Hypothalamus (tissue), 51 donors: Measurements from ENCODE around the gene RPL13A.
A peak's percentile ranks its signal among the peaks of the same experiment; 100 is the strongest.
"Not testable (repeated sequence)": the region's sequence is repeated elsewhere in the genome, so short reads cannot be mapped to it uniquely, and the experiment has no call there.

Experiments used
- DNase-seq, 51 donors: peaks; one replicate each; lab custom pipeline; 2025; lab: John Stamatoyannopoulos, UW

The RPL13A gene

DNA sequence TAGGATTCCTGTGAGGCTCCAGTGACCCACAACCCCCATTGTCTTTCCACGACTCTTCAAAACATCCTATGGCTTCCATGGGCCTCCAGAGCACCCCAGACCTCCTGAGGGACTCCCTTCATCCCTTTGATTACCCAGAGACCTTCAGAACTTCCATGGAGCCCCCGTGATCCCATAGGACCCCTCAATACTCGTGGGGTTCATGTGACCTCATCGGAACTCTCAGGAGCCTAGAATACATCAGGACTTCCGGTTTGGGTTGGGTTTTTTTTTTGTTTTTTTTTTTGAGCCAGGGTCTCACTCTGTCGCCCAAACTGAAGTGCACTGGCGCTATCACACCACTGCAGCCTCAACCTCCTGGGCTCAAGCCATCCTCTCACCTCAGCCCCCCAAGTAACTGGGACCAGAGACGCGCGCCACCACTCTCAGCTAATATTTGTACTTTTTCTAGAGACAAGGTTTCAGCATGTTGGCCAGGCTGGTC is 33.6 kb upstream of the RPL13A start:
- DNase-seq, result no peak

DNA sequence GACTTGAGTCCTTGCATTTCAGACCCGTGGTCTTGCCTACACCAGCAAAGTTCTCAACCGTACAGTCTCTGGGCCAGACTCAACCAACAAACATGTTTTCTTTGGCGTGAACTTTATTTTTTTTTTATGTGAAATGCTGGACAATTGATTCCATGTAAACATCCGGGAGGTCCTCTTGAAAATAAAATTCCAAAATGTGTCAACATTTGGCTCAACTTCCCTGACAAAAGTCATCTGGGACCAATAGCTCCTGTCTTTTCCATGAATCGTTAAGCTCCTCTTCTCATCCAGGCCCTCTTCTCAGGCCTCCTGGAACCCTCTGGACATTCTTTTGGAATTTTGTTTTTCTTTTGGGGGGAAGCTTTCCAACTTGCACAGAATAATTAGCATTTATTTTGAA is 31.6 kb upstream of the RPL13A start:
- DNase-seq, result no peak

DNA sequence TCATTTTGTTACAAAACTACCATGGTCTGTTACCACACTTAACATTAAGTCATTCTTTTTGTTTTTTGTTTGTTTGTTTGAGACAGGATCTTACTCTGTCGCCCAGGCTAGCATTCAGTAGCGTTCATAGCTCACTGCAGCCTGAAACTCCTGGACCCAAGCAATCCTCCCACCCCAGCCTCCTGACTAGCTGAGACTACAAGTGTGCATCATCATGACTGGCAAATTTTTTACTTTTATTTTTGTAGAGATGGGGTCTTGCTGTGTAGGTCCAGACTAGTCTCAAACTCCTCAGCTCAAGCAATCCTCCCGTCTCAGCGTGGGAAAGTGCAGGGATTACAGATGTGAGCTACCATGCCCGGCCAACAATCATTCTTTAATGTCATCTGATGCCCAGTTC is 31.1 kb upstream of the RPL13A start:
- DNase-seq, result no peak

DNA sequence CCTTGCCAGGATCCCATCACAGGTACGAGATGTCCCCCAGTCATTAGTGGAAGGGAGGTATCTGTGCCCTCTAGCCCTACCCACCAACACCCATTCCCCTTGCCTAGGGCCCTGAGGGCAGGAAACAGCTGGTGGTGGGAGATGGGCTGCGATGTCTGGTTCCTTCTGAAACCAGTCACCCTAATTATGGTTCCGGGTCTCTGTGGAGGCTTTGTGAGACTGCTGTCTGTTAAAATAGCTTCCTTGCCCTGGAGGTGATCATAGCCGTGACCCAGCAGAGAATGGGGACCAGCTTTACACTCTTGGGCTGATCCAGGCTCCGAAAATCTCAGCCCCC is 28.9 kb upstream of the RPL13A start:
- no peak for DNase-seq

DNA sequence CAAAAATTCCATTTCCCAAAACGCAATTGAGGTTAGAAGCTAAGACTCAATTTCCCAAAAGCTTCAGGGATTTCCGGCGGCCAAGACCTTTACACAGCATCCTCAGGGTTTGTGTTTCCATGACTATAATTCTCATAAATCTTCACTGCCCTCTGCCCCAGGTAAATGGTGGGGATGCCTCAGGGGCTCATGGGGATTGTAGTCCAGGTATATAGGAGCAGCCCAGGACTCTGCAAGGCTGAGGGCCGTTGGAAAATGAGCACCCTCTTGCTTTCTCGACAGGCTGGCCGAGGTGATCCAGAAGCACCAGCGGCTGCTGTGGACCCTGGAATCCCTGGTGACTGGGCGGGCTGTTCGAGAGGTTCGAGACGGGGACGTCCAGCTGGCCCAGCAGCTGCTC is 28.0 kb upstream of the RPL13A start:
- DNase-seq, result no peak

DNA sequence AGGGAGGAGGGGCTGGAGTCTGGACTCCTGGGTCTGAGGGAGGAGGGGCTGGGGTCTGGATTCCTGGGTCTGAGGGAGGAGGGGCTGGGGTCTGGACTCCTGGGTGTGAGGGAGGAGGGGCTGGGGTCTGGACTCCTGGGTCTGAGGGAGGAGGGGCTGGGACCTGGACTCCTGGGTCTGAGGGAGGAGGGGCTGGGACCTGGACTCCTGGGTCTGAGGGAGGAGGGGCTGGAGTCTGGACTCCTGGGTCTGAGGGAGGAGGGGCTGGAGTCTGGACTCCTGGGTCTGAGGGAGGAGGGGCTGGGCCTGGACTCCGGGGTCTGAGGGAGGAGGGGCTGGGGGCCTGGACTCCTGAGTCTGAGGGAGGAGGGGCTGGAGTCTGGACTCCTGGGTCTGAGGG is 26.3 kb upstream of the RPL13A start:
- not testable (repeated sequence) for DNase-seq

DNA sequence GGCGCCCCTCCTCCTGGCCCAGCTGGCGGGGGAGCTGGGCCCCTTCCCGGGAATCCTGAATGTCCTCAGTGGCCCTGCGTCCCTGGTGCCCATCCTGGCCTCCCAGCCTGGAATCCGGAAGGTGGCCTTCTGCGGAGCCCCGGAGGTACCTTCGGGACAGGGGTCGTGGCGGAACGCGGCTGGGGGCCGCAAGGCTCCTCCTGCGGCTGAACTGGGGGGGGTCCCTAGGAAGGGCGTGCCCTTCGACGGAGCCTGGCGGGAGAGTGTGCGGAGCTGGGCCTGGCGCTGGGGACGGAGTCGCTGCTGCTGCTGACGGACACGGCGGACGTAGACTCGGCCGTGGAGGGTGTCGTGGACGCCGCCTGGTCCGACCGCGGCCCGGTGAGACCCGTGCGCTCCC is 25.8 kb upstream of the RPL13A start:
- no peak for DNase-seq

DNA sequence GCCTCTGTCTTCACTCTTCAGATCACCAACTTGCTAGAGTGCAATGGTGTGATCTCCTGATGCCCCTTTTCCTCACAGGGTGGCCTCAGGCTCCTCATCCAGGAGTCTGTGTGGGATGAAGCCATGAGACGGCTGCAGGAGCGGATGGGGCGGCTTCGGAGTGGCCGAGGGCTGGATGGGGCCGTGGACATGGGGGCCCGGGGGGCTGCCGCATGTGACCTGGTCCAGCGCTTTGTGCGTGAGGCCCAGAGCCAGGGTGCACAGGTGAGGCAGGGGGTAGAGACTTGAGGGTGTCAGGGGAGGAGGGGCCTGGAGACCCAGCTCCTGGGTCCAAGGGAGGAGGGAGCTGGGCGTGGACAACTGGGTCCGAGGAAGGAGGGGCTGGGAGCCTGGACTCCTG is 24.9 kb upstream of the RPL13A start:
- DNase-seq, result no peak

DNA sequence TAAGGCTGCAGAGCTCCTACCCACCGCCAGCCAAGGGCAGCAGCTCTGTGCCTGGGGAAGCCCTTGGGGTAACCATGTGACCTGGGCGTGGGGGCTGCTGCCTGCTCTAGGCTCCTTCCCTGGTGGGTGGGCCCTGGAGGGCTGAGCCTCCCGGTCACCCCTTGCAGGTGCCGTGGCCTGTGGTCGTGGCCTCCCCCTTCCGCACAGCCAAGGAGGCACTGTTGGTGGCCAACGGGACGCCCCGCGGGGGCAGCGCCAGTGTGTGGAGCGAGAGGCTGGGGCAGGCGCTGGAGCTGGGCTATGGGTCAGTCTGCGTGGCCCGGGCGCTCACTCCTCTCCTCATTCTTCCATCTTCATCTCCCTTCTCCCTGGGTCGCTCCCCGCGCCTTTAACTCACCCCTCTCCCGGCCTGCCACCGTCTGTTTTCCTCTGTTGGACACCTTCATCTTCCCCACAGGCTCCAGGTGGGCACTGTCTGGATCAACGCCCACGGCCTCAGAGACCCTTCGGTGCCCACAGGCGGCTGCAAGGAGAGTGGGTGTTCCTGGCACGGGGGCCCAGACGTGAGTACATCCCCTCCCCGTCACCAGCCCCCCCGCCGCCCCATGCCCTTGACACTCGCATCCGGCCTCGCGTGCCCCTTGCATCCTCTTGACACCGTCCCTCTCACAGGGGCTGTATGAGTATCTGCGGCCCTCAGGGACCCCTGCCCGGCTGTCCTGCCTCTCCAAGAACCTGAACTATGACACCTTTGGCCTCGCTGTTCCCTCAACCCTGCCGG is 23.3 kb upstream of the RPL13A start:
- no peak for DNase-seq

DNA sequence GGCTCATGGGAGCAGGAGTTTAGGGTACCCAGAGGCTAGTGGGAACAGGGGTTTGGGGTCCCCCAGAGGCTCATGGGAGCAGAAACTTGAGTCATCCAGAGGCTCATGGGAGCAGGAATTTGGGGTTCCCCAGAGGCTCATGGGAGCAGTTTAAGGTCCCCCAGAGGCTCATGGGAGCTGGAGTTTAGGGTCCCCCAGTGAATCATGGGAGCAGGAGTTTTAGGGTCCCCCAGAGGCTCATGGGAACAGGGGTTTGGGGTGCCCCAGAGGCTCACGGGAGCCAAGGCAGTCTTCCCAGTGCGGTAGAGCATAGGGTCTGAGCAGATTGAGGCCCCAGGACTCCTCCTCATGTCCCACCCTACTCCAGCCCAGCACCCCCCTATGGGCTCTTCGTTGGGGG is 22.0 kb upstream of the RPL13A start:
- no peak for DNase-seq

DNA sequence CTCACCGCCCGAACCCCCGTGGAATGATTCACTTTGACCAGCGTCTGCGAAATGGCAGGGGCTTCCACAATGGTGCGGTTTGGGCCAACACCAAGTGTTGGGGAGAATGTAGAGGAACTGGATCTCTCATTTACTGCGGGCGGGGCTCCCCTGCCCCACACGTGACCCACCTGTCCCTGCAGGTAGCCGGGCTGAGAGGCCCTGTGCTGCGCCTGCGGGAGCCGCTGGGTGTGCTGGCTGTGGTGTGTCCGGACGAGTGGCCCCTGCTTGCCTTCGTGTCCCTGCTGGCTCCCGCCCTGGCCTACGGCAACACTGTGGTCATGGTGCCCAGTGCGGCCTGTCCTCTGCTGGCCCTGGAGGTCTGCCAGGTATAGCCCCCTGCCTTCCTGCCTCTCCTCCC is 19.2 kb upstream of the RPL13A start:
- DNase-seq, result no peak

DNA sequence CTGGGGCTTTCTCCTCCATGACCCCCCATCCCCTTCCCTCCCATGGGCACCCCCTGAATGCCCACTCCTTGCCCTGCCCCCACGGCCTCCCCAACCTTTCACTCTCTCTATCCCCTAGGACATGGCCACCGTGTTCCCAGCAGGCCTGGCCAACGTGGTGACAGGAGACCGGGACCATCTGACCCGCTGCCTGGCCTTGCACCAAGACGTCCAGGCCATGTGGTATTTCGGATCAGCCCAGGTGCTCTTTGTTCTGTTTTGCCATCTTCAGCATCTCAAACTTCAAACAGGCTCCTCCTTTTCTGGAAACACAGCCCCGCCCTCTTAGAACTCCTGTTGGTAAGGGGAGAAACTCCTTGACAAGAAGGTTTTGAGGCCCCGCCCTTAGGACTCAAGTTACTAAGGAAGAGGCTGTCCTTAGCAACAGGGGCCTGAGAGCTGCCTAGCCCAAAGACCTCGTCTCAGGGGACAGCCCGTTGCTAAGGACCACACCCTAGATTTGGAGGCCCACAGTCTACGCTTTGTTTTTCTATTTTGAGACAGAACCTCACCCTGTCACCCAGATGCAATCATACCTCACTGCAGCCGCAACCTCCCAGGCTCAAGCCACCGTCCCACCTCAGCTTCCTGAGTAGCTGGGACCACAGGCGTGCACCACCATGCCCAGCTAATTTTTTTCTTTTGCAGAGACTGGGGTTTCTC is 18.5 kb upstream of the RPL13A start:
- no peak for DNase-seq

DNA sequence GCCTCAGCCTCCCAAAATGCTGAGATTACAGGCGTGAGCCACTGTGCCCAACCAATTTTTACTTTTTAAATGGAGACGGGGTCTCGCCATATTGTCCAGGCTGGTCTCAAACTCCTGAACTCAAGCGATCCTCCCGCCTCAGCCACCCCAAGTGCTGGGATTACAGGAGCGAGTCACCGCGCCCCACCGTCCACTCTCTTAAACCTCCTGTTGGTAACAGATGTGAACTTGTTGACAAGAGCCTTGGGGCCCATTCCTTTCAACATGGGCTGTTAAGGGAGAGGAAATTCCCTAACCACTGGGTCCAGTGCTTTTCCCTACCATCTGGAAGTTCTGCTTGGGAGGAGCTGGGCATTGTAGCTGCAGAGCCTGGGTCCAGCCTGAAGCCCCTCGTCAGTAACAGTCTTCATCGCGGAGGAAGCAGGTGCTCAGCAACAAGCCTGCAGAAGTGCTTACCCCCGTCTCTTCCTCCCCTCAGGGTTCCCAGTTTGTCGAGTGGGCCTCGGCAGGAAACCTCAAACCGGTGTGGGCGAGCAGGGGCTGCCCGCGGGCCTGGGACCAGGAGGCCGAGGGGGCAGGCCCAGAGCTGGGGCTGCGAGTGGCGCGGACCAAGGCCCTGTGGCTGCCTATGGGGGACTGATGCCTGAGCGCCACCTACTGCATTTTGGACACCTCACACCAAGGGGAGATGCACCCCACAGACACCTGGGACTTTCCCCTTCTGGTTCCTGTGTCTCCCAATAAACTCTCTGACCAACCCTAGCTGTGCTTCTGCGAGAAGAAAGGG is 17.4 kb upstream of the RPL13A start:
- no peak for DNase-seq

DNA sequence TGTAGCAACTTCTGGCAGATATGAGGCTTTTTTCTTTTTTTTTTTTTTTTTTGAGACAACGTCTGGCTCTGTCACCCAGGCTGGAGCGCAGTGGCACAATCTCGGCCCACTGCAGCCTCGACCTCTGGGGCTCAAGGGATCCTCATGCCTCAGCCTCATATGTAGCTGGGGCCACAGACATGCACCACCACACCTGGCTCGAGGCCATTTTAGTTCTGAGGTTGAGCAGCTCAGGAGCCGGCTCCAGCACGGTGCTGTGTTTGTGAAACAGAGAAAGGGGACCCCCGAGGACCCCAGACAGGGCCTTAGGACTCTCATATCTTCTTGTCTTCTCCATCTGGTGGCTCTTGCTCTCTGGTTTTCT is 16.8 kb upstream of the RPL13A start:
- DNase-seq, result no peak

DNA sequence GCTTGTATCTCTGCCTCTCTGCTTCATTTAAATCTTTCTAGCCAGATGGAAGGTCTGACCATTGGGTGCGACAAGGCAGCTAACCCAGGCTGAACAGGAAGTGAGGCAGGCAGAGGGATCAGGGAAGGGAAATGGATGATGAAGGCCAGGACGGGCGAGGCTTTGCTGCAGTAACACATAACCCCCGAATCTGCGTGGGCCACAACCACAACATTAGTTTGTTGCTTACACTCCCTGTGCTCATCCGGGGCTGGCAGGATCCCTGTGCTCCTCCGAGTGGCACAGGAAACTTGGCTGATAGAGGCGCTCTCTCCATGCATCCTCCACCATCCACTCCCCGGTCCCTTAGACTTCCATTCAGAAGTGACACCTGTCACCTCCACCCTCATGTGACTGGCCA is 14.5 kb upstream of the RPL13A start:
- no peak for DNase-seq

DNA sequence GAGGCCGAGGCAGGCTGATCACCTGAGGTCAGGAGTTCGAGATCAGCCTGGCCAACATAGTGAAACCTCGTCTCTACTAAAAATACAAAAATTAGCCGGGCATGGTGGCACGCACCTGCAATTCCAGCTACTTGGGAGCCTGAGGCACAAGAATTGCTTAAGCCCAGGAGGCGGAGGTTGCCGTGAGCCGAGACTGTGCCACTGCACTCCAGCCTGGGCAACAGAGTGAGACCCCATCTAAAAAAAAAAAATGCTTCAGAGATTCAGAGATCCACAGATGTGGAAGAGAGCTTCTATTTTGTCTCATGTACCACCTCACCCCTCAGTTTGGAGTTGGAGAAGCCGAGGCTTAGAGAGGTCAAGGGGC is 13.9 kb upstream of the RPL13A start:
- DNase-seq, result not testable (repeated sequence)

DNA sequence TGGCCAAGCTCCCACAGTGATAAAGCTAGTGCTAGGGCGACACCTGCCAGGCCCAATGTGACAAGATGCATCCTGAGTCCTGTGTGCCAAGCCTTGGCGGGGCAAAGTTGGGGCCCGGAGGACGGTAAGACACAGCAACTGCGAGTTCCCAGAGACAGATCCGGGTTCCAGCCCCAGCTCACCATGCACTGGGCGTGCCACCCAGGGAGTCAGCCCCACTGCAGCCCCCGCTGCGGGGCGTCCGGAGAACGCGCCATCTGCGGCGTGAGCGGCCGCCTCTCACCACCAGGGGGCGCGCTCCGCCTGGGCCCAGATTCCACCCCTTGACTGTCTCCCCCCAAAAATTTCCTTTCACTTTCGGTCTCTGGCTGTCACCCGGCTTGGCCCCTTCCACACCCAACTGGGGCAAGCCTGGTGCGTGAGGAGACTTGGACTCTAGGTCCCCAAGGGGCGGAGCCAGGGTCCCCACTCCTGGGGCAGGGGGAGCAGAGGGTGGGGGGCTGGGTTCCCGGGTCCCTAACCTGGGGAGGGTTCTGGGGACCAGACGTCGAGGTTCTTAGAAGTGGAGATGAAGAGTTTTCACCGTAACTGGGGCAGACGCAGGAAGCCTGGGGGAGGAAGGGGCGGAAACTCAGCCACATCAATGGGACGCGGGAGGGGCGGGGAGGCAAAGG is 13.4 kb upstream of the RPL13A start, which contains the start of gene FLT3LG:
FLT3LG (plus strand) TSS at position 348 of the 674 bp plus-strand sequence. CDS start 425 bp downstream, outside the sequence.
- DNase-seq, result peak in 46 of 51 donors; percentile 4 to 75 (median 44)

DNA sequence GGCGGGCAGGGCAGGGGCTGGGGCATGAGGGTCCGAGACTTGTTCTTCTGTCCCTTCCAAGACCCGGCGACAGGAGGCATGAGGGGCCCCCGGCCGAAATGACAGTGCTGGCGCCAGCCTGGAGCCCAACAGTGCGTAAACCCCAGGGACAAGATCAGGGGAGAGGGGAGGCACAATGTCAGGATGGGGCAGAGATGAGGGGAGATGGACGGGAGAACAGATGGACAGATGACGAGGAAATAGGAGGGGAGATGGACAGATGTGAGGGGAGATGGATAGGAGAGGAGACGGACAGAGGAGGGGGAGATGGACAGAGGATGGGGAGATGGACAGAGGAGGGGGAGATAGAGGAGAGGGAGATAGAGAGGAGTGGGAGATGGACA is 12.9 kb upstream of the RPL13A start:
- no peak for DNase-seq

DNA sequence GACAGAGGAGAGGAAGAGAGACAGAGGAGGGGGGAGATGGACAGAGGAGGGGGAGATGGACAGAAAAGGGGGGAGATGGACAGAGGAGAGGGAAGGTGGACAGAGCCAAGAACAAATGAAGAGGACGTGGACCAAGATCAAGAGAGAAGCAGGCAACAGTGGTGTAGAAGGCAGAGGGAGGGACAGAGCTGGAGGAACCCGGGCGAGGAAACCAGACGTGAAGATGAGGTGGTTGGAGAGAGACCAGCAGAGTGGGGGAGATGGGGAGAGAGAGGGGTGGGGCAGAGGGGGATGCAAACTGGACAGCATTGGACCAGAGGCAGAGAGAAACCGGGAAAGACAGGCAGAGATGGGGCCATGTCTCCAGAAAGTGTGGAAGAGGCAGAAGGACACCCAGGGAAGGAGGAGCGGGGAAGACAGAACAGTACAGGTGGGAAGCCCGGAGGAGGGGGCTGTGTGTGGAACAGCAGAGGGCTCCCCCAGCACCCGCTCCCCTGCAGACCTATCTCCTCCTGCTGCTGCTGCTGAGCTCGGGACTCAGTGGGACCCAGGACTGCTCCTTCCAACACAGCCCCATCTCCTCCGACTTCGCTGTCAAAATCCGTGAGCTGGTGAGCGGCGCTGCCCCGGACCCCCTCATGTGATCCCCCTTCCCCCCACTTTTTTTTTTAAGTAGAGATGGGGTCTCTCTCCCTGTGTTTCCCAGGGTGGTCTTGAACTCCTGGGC is 12.1 kb upstream of the RPL13A start:
- DNase-seq, result no peak
